Stimulated activated CD8-positive, alpha-beta memory T cell treated with anti-CD3 and anti-CD28 coated beads, Interleukin-12 subunit alpha, Interleukin-12 subunit beta, amount 100 ng/mL, for 1 hour (primary cell): ENCODE data around the gene THSD4.

Source experiments
- DNase-seq: peaks from one replicate; pipeline ENCODE4 v3.0.0-alpha.2; 2020; ENCODE audit warnings: low read depth

Gene THSD4

DNA sequence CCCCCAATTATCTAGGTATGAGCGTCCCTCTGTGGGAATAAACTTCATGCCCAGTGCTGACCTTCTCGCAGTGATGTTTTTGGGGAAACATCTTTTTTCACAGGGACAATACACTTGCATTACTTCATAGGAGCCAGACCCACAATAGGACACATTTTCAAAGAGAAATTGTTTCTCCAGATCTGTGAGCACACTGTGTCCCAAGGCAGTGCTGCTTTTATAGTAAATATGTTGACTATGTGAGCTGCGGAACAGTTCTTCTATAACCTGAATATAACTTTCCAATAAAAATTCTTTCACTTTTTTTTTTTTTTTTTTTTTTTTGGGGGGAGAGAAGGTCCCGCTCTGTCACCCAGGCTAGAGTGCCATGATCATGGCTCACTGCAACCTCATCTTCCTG, 17.4 kb upstream of the THSD4 start:
- DNase-seq = no peak

DNA sequence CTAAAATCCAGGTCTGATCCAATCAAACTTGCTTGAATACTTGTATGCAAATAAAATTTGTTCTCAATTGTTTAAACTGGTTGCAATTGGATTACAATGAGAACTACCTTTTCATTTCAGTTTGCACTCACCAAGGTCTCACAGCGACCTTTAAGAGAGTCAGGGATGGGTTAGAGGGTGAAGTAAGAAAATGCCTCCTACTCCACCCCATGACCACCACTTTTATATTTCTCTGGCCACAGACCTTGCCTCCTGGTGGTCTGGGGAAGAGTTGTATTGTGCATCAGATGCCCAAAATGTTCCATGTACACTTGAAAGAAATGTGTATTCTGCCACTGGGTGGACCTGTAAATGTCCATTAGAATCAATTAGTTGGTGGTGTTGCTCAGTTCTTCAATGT, 16.4 kb upstream of the THSD4 start:
- DNase-seq = no peak

DNA sequence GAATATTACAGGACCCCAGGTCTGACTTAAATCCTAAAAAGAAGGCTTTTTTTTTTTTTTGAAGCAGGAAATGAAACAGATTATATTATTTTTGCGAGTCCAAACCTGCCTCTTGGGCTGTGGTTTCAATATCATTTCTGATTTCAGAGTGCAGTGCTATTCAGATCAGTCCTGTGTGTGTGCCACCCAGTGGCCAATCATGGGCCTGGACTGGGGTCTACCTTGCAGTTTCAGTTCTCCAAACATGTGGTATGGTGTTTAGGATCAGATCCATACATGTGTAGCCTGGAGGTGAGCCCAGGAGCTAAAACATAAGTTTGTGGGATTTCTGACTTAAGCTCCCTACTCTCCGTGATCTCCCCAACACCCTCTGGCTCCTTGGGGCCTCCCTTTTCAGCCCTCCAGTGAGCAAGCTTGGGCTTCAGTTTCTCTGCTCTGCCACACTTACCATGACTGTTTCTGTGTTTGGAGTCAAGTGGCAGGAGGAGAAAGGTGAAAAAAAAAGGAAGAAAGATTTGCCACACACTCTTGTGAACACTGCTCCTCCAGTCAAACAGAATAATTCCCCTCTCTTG, 12.1 kb upstream of the THSD4 start:
- DNase-seq = no peak

DNA sequence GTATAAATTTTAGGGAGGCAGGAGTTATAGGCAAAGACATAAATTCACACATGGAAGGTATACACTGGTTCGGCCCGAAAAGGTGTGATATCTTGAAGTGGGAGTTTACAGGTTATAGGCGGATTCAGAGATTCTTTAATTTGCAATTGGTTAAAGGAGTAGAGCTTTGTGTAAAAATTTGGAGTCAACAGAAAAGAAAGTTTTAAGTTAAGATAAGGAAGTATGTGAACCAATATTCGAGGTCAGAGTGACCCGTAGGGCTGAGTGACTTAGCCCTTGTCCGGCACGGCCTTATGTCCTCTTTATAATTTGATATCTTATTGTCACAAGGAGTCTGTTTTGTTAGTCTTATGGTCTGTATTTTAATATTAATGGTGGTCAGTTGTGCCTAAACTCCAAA, 10.6 kb upstream of the THSD4 start:
- DNase-seq = no peak

DNA sequence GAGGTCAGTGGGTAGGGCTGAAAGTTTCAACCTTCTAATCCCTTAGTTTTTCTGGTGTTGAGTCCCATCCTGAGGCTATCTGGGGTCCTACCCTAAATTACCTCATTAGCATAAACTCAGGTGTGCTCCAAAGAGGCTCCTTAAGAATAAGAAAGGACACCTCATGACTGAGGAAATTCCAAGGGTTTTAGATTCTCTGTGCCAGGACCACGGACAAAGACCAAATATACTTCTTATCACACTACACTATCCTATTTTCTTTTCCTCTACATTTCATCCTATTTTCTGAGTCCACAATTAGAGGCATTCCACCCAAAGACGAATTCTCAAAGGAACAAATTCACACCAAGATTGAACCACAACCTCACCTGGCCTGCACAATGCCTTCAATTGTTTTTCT, 9.8 kb upstream of the THSD4 start:
- DNase-seq = no peak

DNA sequence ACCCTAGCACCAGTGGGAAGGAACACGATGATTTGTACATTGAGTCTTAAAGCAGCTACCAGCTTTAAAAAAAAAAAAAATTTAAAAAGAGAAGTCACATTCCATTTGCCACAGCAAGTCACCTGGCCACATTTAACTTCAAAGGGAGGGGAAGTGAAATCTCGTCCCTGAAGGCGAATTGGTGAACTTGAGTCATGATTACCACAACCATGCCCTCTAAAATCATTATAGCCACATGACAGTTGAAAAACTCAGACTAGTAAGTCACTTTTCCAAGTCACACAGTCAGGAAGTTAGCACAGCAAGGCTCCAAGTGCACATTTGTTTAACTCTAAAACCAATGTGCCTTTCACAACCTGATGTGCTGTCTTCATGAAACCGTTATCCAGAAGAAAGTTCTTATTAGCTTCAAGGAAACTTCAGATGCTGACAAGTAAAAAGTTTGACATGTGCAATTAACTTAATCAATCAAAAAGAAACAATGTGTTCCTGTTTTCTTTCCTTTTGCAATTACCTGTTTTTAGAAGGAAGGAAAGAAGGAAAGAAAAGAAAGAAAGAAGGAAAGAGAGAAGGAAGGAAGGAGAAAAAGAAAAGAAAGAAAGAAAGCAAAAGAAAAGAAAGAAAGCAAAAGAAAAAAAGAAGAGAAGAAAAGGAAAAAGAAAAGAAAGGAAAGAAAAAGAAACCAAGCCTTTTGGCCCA, 8.3 kb upstream of the THSD4 start:
- DNase-seq = no peak

DNA sequence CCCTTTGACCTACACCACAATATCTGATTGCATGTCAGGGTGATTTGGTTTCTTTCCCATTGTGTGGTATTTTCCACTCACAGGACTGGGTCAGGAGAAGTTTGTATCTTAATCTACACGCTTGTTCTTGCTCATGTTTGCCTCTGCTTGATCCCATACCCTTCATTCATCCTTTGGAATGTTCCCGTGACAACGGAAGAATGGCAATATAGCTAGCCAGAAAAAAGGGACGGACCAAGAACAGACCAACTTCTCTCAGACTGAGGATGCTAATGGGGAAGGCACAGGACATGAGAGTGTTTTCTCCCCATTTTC, 7.8 kb upstream of the THSD4 start:
- DNase-seq = no peak

DNA sequence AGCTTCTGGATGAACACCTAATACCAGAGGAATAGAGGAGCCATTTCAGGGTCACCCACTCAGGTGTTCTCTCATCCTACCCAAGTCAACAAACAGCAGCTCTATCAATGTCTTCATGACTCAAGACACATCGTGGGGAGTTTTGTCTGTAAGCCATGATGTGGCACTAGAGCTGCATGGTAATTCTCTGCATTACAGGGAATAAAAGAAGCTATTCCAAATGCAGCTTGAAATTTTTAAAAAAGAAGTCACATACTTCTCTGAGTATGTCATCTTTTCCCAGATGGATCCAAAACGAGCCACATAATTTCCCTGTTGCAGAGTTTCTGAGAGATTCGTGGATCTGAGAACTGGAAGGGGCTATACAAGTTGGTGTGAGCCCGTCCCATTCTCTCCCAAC, 6.1 kb upstream of the THSD4 start:
- no peak for DNase-seq

DNA sequence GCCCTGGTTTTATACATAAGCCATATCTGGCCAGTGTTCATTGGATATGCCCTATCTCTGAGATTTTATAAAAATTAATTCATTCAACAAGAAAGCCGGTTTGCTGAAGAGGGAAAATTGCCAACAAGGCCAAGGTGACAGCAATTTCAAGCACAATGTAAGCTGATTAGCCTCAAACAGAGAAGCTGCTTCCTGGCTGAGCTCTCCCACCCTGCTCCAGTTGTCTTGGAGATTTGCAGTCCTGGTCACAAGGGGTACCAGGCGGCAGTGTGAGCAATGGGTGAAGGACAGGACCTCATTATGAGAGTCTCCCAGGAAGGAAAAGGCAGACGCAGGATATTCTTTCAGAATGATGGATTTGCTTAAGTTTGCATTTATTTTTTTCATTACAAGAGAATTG, 5.4 kb upstream of the THSD4 start:
- no peak for DNase-seq

DNA sequence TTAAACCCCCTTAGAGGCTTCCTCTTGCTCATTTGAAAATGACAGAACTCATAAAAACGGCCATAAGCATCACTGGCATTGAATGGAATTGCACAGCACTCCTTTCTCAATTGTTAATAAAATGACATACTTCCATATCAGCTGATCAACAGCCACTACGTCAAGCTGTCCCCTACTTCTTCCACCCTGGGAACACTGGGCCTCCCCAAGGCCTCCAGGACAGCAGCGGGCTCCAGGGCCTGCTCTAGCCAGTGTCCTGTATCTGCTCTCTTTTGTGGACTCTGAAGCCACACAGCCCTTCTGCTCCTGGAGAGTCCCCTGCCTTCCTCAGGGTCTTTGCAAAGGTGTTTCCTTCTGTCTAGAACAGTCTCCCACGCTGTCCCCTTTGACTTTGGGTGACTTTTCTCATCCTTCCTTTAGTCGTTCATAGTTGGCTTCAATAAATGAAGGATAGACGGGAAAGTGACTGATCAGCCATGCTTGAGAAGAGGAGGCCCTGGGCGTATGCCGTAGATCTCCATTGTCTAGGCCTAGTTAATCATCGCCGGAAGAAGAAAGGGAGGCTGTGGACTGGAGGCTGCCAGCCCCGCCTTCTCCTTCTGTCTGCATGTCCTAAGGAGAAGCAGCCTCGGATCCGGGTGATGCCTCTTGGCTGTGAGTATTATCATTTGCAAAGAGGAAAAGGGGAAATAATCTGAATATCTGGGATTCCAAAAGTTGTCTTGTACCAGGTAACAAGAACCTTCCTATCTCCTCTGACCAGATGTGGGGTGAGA, 4.7 kb upstream of the THSD4 start:
- no peak for DNase-seq

DNA sequence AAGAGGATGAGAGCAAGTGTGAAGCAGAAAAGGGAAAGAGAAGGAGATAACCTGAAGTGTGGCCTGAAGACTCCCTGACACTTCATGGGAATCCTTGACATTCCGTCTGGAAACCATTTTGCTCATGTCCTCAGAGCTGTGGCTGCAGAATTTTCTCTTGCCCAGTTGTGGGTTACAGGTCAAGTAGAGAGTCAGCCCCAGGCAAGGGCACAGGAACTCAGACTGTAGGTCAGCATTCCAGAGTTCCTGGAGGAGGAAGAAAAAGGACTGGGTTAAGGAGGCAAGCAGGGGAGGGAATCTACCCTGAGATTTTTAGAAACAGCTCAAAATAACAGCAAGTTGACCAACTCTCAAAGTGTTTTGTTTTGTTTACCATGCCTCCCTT, 4.1 kb upstream of the THSD4 start:
- DNase-seq = no peak

DNA sequence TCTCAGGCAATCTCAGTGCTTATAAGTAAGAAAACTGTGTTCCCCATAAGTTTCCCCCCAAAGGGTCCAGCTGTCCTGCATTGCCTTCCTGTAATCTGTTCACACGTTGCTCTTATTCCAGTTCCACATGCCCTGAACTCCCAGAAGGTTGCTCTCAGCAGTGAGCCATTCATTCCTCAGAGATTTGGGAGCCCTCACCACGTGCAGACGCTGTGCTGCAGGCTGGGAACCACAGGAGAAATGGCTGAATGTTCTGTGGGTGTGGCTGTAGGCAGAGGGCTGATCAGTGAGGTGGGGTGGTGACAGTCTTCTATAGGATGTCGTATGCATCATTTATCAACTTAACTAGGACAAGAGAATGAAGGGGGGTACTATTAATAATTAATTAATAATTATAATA, 3.3 kb upstream of the THSD4 start:
- no peak for DNase-seq

DNA sequence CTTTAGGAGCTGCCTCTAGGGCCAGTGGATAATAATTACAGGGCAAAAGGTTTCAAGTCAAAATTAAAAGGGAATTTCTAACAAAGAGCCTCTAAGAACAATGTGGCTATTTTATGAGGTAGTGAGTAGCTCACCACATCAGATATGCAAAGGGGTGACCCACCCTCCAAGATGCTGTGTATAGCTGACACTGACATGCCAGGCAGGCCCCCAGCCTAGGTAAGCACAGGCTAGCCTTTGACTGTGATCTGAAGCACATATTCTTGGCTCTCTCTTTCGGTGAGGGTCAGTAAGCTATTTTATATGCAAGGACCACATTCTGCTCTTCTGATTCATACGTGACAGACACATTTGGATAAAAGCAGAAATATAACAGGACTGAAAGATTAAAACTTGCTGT, 2.8 kb upstream of the THSD4 start:
- no peak for DNase-seq

DNA sequence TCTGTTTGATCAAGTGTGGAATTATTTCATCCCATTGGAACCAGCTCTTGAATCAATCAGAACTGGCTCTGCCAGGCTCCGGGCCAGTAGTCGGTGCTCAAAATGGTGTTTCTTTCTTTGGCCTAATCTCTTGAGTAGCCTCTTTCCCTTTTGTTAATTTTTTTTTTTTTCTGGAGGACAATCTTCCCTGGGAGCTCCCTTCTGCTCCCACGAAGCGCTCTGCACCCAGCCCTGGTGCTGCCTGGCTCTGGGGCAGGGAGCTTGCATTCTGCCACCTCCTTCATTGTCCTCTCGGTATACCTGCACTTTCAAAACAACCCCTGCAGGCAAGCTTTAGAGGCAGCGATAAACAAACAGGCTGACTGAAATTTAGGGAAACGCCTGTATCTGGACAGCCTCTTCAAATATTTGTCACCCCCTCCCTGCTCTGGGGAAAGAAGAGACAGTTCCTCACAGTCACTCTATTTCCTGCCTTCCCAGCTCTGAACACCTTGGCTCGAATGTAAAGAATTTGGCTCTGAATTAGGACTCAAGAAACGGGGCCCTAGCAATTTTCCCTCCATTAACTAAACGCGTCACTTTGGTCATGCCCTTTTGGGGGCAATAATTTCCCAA, 1.1 kb upstream of the THSD4 start:
- DNase-seq = no peak

DNA sequence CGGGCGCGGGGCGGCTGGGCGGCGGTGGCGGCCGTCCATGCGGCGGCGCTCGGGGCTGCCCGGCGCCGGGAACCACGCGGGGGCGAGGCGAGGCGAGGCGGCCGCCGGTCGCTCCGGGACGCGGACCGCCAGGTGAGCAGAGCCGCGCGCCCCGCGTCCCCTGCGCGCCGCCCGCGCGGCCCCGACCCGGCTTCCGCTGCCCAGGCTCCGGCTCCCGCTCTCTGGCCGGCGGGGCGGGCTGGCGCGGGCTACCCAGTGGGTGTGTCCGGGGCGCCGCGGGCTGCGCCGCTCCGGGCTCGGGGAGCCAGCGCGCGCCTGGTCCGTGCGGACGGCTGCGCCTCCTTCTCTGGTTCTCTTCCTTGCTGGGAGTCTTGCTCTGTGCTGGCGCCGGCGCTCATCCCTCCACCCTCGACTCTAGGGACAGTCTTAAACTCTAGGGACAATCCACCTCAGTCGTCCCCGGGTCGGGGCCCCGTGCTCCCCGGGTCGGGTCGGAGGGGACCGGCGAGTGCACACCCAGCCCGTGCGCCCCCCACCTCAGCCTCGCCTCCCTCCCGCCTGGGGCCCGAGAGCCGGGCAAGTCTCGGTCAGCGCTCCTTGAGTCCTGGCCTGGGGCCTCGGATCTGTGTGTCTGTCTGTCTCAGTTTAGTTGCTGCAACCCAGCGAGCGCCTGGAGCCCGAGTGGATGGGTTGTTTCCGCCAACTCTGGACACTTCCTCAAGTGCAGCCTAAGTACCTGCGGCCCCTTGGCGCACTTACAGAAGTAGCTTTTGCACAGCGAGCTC, 488 bp downstream of the THSD4 start:
- no peak for DNase-seq

DNA sequence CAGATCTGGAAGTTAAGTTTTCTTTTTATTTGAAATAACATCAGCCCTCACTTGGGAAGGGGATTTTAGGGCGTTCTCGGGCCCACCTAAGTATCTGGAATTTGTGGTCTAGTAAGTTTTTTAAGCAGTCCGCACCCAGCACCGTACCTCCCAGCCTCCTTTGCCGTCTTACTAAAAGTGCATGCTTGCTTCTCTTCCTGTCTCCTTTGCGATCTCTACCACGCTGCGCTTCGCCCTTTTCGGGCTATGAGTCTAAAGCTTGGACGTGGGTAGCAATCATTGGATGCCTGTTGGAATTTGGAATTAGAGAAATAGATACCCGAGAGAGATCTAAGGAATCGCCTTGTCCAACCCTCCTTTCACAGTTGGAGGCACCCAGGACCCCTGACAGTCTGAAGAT, 1.1 kb downstream of the THSD4 start:
- DNase-seq = no peak

DNA sequence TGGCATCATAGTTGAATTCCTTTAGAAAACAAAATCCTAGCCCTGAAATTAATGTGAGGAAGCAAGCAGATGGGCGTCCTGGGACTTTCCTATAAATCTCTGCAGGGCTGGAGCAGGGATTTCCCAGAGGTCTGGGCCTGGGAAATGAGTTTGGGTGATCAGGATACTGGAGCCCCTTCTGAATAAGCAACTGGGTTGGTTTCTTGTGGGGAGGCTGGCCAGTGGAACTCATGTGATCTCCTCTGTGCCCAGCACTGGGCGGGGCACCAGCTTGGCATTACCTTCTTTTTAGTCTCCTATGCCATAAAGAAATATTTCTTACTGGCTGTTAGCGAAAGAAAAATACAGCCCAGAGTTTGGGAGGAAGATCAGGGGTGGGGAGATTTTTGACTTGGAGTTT, 1.7 kb downstream of the THSD4 start:
- DNase-seq = no peak

DNA sequence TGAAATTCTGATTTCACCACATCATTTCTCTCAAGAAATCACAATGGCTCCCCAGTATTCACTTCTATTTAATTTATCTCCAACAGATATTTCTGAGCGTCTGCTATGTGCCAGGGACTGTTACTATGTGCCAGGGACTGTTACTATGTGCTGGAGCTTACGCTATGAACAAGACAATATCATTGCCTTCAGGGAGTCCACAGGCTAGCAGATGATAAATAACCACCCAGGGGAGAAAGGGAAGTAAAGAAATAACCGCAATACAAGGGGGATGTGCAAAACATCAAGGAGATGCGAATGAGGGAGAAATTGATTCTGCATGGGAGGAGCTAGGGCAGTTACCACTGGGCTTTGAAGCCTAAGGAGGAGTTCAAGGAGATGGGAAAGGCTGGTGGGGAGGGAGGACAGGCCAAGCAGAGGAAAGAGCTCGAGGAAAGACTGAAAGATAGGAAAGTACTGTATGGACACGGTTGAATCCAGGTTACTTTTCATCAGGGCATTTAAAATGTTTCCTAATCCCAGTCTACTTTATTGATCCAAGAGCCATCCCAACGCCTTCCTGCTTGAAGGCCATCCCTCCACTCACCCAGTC, 2.5 kb downstream of the THSD4 start:
- no peak for DNase-seq

DNA sequence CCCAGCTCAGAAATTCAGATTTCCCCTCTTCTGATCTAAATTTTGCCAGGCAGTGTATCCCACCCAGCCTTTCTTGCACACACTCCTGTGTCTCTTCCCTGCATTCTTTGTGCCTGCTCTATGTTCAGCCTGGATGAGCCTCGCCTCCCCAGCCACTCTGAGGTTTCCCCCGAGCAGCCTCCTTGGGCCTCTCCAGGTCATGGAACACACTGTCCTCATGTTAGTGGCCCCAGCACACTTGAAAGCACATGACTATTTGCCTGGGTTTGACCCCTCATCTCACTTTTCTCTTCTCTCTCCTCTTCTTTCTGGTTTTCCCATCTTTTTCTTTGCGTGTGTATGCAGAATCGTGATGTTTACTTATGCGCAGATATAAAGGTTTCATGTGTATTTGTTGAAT, 3.1 kb downstream of the THSD4 start:
- DNase-seq = no peak

DNA sequence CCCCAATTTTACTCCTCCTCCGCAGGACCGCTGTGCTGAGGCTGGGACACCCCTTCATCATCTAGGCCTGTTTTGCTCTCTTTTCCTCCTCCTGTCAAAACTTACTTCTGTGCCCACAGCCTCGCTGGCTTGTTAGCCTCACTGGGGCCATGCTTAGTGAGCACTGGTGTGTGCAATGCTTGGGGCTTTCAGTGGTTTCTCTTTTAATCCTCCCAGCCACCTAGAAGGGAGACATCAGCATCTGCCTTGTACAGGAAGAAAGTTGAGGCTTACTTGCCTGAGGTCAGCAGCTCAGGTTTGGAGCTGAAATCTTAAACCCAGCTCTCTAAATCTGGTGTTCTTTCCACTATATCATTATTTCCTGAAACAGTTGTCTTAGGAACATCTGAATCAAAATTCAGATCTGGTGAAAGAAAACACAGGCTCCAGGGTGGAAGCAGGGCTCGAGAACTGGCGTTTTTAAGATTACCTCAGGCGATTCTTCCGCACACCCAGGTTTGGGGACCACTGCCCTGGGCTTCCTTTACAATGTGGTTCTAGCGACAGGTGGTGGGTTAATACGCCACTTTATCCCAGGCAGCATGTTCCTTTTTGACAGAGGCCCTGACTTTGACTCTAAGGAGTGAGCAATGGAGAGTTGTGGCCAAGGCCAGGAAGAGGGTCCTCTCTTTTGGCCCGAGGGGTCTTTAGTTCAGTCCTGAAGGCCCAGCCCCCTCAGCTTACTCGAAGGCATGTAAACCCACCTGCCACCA, 3.8 kb downstream of the THSD4 start:
- DNase-seq = no peak

DNA sequence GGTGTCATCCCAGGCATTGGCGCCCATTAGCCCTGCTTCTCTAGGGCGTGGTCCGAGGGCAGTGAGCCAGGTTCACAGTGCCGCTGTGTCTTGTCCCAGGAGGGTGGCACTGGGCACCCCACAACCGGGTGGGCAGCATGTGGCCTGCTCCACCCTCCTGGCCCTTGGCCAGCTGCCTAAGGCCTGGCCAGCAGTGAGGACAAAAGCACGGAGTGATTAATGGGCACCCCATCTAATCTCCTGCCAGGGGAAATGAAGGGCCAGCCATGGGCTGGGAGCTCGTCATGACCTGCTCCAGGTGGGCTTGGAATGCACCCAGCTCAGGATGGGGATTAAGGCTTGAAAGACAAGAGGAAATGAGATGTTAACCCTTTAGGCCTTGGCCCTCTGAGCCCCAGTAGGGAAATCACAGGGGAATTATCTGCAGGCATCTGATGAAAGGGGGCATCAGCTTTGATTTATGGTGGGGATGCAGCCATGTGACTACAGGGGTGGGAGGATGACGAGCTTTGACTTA, 5.2 kb downstream of the THSD4 start:
- no peak for DNase-seq
